ENCODE results near the gene HIF1A. TPM values are rescaled to one million over a fixed set of nuclear protein-coding genes. Genes with fewer than 3 reads are reported as not detected.

HIF1A gene
- total RNA-seq, 1 experiment from 2014 or later: 135 TPM

- TF ChIP-seq EZH2 (IDR thresholded peaks at IDR 0.05; ENCODE audit: borderline replicate concordance, low read depth, low read length, poor library complexity, severe bottlenecking): no peak
- TF ChIP-seq CTCF (conservative IDR thresholded peaks at IDR 0.05; ENCODE audit: low read depth, low read length): no peak
- CTCF ChIA-PET: no interaction called here
- H3K27me3 ChIP-seq (replicated peaks; ENCODE audit: insufficient read depth, low read depth, low read length, poor library complexity): no peaks in the 10 kb centered on the region
Observed at GRCh38 chr14:61675291-61675690, 20.0 kb upstream of the HIF1A start.

GRCh38 chr14:61677479-61677878 lies 17.8 kb upstream of the HIF1A start:
- H3K4me1 ChIP-seq (ENCODE audit: insufficient read depth, low read length, poor library complexity, severe bottlenecking): no peaks in the 10 kb centered on the region
- H3K4me3 ChIP-seq (ENCODE audit: low read depth, low read length, poor library complexity, severe bottlenecking): no peak overlapping the region
- POLR2A ChIA-PET (ENCODE audit: low non-redundant PET): no interaction called here
- no TSS peak for BruUV-seq (replicated peaks)
- H3K27me3 ChIP-seq (replicated peaks; ENCODE audit: insufficient read depth, low read depth, low read length, poor library complexity): no peaks in the 10 kb centered on the region
- TF ChIP-seq EZH2 (IDR thresholded peaks at IDR 0.05; ENCODE audit: borderline replicate concordance, low read depth, low read length, poor library complexity, severe bottlenecking): no peak
- TF ChIP-seq CTCF (conservative IDR thresholded peaks at IDR 0.05; ENCODE audit: low read depth, low read length): no peak
- H3K27ac ChIP-seq (ENCODE audit: low read depth, low read length, poor library complexity, severe bottlenecking): no peak overlapping the region
- no peaks in the 10 kb centered on the region for H3K36me3 ChIP-seq (ENCODE audit: insufficient read depth, low read length, poor library complexity, severe bottlenecking)
- no peaks in the 10 kb centered on the region for H3K9me3 ChIP-seq (ENCODE audit: low read depth, low read length, poor library complexity, severe bottlenecking)
- CTCF ChIA-PET: no interaction called here
- intact Hi-C loops (cut with micrococcal nuclease; ENCODE audit: unreplicated experiment): no loop called here
- no peak for DNase-seq (ENCODE audit: low spot score)

More at GRCh38 chr14:61675291-61675690, 20.0 kb upstream of the HIF1A start:
- intact Hi-C loops (cut with micrococcal nuclease; ENCODE audit: unreplicated experiment): no loop called here
- Histone ChIP-seq H3K4me3 (ENCODE audit: low read depth, low read length, poor library complexity, severe bottlenecking) (no peak overlapping the region), H3K36me3 (ENCODE audit: insufficient read depth, low read length, poor library complexity, severe bottlenecking) (no peaks in the 10 kb centered on the region), H3K9me3 (ENCODE audit: low read depth, low read length, poor library complexity, severe bottlenecking) (no peaks in the 10 kb centered on the region), H3K27ac (ENCODE audit: low read depth, low read length, poor library complexity, severe bottlenecking) (no peak overlapping the region), H3K4me1 (ENCODE audit: insufficient read depth, low read length, poor library complexity, severe bottlenecking) (no peaks in the 10 kb centered on the region)
- POLR2A ChIA-PET (ENCODE audit: low non-redundant PET): no interaction called here
- no TSS peak for BruUV-seq (replicated peaks)
- no peak for DNase-seq (ENCODE audit: low spot score)

GRCh38 chr14:61678975-61679374 lies 16.3 kb upstream of the HIF1A start:
- H3K27me3 ChIP-seq (replicated peaks; ENCODE audit: insufficient read depth, low read depth, low read length, poor library complexity): peaks cover 3% of the 10 kb centered on the region
- TF ChIP-seq EZH2 (IDR thresholded peaks at IDR 0.05; ENCODE audit: borderline replicate concordance, low read depth, low read length, poor library complexity, severe bottlenecking): no peak
- no peak for TF ChIP-seq CTCF (conservative IDR thresholded peaks at IDR 0.05; ENCODE audit: low read depth, low read length)
- no peak for DNase-seq (ENCODE audit: low spot score)
- ChIA-PET POLR2A (ENCODE audit: low non-redundant PET) (no interaction called here), CTCF (no interaction called here)
- no peak overlapping the region for H3K4me3 ChIP-seq (ENCODE audit: low read depth, low read length, poor library complexity, severe bottlenecking)
- intact Hi-C loops (cut with micrococcal nuclease; ENCODE audit: unreplicated experiment): no loop called here
- no peak overlapping the region for H3K27ac ChIP-seq (ENCODE audit: low read depth, low read length, poor library complexity, severe bottlenecking)
- no peaks in the 10 kb centered on the region for H3K4me1 ChIP-seq (ENCODE audit: insufficient read depth, low read length, poor library complexity, severe bottlenecking)
- no TSS peak for BruUV-seq (replicated peaks)
- no peaks in the 10 kb centered on the region for H3K9me3 ChIP-seq (ENCODE audit: low read depth, low read length, poor library complexity, severe bottlenecking)
- no peaks in the 10 kb centered on the region for H3K36me3 ChIP-seq (ENCODE audit: insufficient read depth, low read length, poor library complexity, severe bottlenecking)

All from A673 (cell line).